NCI-H187 treated with DMSO at 0.1 percent for 48 hours (cell line): ENCODE measurements around the gene TMEM141.
"Not testable (repeated sequence)": the region's sequence is repeated elsewhere in the genome, so short reads cannot be mapped to it uniquely, and the experiment has no call there.

Experiments used
- DNase-seq: peaks from one replicate; lab custom pipeline; 2025; lab: John Stamatoyannopoulos, UW

The TMEM141 gene

DNA sequence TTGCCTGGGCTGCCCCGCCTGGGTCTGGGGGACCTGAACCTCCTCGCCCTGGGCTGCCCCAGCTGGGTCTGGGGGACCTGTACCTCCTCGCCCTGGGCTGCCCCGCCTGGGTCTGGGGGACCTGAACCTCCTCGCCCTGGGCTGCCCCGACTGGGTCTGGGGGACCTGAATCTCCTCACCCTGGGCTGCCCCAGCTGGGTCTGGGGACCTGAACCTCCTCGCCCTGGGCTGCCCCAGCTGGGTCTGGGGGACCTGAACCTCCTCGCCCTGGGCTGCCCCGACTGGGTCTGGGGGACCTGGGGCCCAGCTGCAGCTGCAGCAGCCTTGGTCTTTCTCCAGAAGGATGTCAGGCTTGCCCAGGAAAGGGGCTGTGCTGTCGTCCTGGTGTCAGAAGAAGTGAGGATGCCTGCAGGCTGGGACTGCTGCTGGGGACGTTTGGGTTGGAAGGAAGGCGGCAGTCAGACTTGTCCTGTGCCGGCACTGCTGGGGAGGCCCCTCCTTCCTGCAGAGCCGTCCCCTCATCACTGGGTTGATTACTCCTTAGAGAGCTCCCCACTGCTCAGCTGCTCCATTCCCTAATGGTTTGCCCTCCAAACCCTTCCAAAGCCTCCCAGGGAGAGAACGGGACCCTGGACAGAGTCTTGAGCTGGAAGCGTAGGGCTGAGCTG, 42.4 kb downstream of the TMEM141 start:
- not testable (repeated sequence) for DNase-seq

DNA sequence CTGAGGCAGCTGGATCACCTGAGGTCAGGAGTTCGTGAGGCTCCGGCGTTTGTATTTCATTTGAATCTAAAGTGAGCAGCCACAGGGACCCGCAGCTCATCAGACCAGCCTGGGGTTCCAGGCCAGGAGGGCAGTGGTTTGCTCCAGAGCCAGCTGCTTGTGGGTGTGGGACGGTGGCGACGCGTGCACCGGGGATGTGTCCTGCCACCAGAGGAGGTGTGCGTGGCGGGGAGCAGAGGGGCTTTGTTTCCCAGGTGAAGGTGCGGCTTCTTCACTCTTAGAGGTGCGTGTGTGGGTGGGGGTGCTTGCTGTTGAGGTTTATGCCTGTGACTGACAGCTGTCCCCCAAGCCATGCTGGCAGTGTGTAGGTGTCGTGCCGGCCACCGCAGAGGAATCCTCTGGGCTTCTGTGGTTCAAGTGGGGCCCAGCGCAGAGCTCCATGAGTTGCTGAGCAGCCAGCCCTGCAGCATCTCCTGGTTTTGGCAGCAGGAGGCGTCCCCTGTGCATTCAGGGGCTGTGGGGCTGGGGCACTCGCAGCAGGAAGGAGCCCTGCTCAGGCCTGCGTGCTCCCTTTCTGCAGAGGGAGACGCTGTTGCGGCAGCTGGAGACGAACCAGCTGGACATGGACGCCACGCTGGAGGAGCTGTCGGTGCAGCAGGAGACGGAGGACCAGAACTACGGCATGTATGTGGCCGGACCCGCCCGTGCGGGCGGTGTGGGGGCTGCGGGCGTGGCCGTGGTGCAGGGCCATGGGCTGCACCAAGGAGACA, 44.2 kb downstream of the TMEM141 start:
- DNase-seq = no peak

DNA sequence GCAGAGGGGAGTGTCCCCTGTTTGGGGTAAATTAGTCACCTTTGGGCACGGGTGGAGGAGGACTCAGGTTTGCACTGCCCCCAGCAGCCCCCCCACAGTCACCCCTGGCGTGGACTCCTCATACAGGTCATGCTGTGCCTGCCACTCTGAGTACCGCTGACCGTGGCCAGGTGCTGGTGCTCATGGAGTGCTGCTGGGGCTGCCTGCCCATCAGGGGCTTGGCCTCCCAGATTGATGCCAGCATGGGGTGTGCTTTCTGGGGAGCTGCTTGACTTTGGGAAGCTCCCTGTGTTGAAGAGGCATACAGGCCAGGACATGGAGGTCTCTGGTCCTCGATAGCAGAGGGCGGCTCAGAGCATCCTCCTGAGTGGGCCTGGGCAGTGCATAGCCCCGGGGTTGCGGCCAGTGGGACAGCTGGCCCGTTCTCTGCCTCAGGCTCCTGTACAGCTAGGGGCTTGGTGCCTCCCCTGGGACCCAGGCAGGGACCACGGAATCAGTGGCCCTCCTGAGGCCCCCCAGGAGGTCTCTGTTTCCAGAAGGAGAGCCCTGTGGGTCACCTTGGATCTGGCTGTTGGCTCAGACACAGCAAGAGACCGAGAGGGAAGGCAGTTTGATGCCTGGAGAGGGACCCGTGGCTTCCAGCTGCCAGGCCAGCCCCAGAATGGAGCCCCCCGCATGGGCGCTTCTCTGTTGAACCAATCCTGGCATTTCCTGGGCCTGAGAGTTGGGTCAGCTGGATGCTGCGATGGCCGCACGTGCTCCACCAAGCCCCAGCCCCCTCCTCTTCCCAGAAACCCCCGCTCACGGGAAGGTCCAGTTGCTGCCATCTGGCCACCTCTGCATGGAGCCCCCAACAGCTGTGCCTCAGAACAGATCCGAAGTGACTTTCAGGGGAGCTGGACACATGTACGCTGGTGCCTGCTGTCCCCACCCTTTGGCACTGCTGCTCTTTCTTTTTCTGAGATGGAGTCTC, 45.1 kb downstream of the TMEM141 start:
- no peak for DNase-seq

DNA sequence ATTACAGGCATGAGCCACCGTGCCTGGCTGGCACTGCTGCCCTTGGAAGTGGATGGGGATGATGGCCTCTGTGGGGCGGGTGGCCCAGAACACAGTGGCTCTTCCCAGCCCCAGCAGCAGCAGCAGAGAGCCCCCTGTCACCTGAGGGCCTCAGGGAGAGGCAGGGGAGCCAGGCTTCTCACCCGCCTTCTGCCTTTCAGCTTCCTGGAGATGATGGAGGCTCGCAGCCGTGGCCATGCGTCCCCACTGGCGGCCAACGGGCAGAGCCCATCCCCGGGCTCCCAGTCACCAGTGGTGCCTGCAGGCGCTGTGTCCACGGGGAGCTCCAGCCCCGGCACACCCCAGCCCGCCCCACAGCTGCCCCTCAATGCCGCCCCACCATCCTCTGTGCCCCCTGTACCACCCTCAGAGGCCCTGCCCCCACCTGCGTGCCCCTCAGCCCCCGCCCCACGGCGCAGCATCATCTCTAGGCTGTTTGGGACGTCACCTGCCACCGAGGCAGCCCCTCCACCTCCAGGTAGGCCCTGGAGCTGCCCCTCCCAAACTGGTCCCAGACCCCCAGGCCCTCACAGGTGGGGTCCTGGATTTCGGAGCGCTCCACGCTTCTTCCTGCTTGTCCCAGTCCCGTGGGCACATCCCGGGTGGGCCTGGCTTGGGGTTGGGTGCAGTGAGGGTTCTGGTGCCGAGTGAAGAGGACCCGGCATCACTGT, 46.2 kb downstream of the TMEM141 start:
- DNase-seq = no peak

DNA sequence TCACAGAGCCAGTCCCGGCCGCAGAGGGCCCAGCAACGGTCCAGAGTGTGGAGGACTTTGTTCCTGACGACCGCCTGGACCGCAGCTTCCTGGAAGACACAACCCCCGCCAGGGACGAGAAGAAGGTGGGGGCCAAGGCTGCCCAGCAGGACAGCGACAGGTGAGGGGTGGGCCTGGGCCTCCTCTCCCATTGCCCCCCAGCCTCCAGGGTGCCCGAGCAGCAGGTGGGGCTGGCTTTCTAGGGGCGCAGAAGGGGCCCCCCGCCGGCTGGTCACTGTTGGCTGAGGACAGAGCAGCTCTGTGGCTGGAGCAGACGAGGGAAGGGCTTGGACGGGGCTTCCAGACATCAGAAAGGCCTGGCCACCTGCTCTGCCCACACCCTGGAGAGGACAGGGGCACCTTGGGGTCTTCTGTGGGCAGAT, 46.7 kb downstream of the TMEM141 start:
- DNase-seq = not testable (repeated sequence)

DNA sequence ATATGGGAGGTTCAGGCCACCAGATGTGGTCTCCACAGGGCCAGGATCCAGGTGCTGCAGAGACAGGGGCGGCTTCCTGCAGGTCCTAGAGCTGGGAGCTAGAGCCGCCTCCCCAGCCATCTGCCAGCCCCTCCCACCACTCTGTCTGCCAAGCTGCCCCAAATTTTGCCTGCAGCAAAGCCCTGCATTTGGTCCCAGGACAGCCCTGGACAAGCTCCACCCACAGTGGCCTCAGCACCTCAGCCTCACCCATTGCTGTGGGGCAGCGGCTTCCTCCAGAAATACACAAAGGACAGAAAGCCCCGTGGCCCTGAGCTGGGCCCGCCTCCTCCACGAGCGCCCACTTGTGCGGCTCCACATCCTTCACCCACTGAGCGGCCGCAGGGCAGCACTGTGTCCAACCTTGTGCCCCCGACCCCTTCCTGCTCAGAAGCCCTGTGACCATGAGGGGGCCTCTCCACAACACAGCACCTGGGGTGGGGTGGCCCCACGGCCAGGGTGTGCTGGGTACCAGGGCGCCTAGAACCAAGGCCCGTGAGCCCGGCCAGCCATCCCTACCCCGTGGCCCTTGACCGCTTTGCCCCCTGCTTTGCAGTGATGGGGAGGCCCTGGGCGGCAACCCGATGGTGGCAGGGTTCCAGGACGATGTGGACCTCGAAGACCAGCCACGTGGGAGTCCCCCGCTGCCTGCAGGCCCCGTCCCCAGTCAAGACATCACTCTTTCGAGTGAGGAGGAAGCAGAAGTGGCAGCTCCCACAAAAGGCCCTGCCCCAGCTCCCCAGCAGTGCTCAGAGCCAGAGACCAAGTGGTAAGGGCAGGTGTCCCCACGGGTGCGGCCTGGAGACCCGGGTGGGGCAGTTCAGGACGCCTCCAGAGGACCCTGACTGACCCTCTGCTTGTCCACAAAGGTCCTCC, 47.4 kb downstream of the TMEM141 start:
- no peak for DNase-seq

DNA sequence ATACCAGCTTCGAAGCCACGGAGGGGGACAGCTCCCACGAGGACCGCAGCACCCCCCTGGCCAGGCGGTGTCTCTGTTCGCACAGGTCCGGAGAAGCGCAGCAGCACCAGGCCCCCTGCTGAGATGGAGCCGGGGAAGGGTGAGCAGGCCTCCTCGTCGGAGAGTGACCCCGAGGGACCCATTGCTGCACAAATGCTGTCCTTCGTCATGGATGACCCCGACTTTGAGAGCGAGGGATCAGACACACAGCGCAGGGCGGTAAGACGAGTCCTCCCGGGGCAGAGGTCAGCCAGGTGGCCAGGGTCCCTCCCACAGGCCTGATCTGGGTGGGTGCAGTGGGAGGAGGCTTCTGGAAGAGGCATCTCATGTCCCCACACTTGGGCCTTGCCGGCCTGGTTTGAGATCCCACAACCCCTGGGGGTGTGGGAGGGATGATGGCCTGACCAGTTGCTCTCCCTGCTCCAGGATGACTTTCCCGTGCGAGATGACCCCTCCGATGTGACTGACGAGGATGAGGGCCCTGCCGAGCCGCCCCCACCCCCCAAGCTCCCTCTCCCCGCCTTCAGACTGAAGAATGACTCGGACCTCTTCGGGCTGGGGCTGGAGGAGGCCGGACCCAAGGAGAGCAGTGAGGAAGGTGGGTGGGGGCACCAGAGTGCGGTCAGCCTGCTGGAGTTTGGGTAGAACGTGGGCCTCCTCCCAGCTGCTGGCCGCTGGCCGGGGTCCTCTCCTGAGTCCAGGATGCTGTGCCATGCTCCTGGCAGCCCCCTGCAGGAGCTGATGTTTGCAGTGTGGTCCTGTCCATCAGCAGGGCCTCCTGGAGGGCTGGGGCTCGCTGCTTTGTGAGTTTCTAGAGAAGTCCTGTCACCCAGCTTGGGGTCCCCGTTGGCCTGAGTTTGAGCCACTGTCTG, 48.3 kb downstream of the TMEM141 start:
- DNase-seq = no peak

DNA sequence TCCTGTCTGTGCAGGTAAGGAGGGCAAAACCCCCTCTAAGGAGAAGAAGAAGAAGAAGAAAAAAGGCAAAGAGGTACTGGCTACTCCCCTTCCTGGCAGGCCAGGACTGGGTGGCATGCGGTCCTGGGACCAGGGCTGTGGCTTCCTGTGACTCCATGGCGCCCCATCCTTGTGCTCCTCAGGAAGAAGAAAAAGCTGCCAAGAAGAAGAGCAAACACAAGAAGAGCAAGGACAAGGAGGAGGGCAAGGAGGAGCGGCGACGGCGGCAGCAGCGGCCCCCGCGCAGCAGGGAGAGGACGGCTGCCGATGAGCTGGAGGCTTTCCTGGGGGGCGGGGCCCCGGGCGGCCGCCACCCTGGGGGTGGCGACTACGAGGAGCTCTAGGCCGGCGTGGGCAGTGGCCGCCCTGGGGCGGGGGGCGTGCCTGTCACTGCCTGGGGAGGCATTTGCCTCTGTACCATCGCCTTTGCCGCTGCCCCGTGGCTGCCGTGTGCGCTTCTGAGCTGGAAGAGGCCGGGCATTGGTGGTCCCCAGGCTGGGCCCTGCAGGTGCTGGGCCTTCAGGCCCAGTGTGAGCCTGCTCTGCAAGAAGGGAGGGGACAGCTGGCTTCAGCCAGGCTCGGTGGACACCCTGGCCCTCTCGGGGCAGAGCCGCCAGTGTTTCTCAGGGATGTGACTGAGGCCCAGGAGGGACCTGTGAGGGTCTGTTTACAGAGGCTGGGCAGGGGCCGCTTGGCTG, 49.2 kb downstream of the TMEM141 start:
- no peak for DNase-seq

DNA sequence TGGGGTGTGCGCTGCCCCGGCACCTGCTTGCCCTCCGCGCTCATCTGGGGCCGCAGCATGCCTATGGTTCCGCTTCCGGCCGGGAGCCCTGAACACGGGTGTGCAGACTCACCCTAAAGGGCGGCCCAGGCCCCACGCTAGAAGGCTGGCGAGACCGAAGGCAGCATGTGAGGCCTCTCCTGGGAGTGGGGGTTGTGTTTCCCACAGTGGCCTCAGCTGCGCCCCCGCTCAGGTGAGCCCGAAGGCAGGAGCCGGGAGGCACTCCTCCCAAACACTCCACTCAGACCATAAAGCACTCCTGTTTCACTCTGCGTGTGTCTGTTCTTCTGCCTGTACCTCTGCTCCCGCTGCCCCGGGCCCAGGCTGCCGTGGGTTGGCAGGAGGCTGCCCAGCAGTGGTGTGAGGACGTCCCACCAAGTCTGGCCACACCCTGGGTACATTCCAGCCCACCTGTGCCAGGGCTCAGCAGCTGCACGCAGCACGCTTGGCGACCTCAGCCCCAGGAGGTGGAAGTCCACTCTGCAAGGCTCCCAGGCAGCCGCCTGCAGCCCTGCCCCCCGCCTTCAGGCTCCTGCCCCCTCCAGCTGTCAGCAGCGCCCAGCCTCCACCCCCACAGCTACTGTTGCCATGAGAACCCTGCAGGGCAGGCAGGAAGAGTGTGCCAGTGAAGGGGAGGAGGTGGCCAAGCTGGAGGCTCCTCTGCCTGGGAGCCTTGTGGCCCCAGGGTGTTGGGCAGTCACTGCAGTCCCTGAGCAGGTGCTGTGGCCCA, 49.9 kb downstream of the TMEM141 start:
- DNase-seq = no peak

DNA sequence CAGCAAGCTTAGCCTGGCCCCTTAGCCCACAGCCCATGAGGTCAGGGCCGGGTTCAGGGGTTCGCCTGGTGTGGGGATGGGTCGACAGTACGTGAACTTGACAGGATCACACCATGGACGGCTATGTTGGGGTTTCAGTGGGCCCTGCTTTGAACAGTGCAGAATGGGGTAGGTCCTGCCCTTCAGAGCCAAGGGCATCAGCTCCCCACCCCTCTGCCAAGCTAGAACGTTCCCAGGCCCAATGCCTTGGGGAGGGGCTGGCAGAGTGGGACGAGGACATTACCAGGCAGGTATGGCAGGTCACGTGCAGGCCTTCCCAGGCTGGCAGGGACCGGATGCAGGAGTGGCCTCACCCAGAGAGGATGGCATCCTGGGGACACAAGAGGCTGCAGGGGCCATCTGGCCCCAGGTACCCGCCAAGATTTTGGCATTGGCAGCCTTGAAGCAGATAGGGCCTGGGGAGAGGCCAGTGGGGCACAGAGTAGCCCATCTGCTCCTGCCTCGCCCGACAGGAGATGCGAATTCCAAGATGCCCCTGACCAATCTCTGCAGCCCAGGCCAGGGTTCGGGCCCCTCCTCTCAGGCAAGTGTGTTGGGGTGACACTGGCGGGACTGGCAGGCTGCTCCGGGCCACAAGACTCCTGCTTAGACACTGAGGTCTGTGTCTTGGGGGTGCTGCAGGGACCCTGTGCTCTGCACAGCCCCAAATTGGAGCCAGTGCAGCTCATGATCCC, 50.7 kb downstream of the TMEM141 start:
- not testable (repeated sequence) for DNase-seq

DNA sequence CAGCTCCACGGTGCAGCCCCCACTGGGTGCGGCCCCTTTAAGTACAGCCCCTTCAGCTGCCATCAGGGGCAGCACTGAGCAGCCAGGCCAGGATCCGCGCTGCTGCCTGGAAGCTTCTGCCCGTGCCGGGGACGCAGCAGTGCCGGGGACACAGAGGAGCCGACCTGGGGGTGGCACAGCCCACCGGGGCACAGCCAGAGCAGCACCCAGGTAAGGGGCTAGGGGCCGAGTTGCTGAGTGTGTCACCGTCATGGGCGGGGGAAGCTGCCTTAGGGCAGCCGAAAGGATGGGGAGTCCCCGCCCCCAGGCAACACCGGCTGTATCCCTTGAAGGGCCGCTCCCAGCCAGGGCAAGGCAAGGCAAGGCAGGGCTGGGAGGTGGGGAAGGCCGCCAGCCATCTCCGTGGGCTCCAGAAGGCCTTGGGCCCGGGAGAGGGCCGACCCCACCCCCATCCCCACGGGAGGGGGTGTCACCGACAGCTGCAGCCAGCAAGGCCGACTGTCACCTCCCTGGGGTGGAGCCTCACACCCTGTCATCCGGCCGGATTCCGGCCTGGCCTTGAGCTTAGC, 51.3 kb downstream of the TMEM141 start, which contains the start of gene AJM1:
AJM1 (plus strand) TSS at position 99 of the 569 bp plus-strand sequence. CDS start 1,937 bp downstream, outside the sequence.
- DNase-seq = not testable (repeated sequence)
